Raji (cell line): Measurements from ENCODE around the gene ABHD10.

Experiments
- POLR2A ChIP-seq: IDR thresholded peaks from 2 replicates; pipeline ENCODE4 v1.6.1; 2011; ENCODE audit warnings: low read depth, low read length, control low read depth; ENCODE audit not compliant: insufficient read depth

ABHD10 gene

DNA sequence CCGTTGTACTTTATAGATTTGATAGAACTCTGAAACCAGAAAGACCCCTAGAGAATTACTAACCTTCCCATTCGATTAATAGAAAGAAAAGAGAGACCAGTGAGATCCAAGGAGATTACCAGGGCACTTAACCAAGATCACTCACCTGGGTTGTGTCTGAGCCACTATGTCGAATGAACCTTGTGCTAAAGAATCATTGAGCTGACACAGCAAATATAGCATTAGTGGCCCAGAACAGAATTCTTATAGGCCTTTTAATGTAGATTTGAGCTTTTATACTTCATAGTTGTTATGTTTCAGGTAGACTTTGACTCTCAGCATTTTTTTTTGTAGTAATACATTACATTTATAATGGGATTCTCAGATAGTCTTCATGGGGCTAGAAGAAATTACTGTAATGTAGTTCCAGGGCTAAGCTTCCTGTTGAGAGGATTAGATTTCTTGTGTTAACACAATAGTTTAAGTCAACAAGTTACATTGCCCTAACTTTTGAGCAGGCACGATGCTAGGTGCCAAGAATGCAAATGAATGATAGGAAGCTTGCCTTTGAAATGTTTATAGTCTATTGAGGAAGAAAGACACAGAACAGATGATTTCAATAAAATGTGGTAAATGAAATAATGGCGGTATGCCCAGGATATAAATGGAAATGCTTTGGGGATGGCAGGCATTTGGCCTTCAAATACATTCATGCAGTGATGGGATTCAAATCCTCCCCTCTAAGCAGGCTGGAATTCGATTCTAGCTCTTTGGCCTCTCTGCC lies 24.4 kb upstream of the ABHD10 start:
- no peak for TF ChIP-seq POLR2A

DNA sequence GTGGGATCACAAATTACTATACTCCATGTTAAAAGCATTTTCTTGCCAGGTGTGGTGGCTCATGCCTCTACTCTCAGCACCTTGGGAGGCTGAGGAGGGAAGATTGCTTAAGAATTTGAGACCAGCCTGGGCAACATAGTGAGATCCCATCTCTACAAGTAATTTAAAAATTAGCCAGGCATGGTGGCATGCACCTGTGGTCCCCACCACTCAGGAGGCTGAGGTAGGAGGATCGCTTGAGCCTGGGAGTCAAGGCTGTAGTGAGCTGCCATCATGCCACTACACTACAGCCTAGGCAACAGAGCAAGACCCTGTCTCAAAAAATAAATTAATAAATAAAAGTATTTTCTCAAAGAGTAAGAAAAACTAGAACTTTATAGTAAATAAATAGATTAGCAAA lies 22.9 kb upstream of the ABHD10 start:
- TF ChIP-seq POLR2A: no peak

DNA sequence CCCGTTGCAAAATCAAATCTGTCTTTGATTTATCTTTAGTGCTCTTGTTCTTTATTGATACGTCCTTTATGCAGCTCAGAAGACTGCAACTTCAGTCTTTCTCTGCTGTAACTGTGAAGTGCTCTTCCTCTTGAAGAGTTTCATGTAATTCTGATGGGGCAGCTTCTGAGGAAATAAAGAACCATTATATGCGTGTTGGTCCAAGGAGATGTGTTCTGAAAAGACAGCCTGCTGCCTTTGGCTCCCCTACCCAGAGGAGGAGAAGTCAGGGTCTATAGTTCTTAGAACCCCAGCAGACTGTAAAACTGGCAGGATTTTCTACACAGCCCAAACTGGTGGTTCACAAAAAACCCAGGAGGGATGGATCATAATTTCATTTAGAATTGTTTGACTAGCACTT lies 22.4 kb upstream of the ABHD10 start:
- no peak for TF ChIP-seq POLR2A

DNA sequence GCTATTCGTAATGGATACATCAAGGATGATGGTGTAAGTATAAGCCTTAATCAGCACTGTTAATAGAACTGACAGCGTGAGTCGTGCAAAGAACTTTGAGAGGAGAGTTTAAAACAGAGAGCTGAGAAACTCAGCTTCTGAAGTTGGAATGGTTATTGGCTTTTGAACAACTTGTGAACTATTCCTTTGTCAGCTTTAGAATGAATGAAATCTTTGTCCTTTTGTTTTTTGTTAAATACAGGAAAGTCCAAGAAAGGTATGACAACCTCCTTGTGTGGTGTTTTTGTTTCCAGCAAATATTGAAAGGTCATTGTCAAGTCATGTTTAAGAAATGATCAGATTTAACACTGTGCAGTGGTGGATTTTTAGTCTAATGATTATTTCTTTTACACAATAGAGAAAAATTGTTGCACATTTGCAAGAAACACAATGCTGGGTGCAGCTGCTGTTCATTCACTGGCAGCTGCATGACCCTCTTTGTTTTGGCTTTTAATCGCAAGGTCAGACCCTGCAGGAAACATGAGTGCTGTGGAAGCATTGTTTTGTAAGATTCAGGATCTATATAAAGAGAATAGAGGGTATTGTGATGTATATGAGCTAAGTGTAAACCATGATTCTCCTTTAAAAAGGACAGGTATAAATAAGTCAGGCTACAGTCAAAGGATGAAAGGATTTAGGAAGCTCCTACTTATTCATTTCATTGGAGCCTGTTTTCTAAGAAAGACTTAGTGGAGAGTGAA lies 21.7 kb upstream of the ABHD10 start:
- TF ChIP-seq POLR2A: no peak

DNA sequence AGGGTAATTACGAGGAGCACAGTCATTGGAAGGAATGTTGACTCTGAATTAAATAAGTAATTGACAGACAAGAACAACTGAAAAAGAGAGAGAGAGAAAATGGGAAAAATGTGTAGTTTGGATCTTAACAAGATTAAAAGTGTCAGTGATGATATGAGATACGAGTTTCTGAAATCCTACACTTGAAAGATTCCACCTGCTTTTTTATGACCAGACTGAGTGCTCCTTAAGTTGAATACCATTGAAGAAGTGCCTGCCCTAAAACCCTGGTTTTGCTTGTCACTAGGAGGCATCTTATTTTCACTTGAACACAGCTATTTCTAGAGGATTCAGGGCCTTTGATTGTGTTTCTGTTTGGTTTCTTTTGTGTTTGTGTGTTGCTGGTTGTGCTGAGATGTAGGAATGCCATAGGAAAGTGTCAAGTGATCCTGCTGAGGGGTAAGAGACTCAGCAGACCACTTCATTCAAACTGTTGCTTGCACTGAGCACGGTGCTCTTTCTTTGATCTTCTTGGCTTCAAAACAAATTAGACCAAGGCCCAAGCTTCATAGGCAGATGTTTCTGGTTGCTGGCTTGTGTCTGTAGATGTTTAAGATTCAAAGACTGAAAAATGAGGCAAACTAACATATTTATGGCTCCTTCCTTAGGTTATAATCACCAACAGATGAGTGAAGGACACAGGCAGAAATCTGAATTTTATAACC lies 17.2 kb upstream of the ABHD10 start:
- no peak for TF ChIP-seq POLR2A

DNA sequence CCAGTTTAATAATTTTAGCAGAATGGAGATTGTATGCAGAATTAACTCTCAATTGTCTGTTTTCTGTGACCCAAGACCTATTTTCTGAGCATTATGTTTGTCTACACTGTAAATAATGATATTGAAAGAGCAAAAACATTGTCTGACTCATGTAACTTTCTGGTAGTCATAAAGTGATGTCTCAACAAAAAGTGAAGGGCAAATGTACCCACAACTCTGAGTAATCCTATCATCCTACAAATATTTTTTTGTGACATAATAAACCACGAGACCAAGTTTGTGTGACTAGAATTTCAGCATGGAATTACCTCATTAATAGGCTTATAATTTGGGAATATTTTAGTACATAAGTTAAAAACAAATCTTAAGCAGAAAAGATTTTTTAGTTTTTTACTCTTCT lies 15.4 kb upstream of the ABHD10 start:
- no peak for TF ChIP-seq POLR2A

DNA sequence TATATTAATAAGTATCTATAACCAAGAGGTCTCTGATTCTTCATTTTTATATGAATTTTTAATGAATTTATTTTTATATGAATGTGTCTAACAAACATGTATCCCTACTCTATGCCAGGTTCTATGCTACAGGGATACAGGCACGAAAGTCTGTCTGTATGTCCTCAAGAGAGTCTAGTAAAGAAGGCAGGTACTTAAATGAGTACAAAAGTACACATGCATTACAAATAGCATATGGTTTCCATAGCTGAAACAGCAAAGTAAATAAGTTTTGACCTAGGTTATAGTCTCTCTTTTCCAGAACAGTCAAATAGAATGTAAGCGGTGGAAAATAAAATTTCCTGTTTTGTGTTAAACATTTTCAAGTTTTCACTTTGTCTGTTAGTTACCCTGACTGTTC lies 13.3 kb upstream of the ABHD10 start:
- TF ChIP-seq POLR2A: no peak

DNA sequence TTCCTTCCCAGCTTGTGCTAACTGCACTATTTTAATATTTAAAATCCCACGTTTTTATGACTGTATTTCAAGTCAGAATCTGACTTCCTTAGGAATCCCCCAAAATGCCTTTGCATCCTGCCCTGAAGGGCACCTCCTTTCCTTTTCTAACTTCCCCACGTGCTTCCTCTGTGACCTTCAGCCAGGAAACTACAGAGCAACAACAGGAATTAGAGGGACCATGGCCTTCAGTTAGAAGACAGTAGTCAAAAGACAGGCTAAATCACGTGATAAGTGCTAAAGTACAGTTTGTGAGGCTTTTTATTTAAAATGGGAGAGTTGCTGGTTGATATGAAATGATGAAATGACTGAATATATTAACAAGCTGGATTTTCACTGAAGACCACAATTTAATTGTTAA lies 11.8 kb upstream of the ABHD10 start:
- no peak for TF ChIP-seq POLR2A

DNA sequence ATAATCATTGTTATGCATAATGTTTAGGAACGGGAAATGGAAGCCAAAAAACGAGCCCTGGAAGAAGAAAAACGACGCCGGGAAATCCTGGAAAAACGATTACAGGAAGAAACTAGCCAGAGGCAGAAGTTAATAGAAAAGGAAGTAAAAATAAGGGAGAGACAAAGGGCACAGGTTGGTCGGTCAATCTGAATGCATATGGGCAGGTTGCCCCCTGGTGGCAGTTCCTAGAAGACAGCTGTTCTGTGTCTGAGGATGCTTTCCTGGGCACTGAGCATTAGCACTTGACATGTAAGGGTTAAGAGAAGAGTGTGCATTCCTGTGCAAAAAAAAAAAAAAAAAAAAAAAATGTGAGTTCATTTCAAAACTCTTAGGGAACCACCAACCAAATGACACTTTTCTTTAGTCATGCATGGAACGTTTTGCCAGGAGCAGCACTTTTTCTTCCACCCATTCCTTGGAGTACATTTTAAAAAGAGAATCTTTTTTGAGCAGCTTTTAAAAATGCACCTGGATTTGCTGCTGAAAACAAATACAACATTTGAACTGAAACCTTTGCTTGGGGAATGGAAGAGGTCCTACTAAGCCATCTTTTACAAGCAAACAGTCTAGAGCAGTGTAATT lies 11.1 kb upstream of the ABHD10 start:
- no peak for TF ChIP-seq POLR2A

DNA sequence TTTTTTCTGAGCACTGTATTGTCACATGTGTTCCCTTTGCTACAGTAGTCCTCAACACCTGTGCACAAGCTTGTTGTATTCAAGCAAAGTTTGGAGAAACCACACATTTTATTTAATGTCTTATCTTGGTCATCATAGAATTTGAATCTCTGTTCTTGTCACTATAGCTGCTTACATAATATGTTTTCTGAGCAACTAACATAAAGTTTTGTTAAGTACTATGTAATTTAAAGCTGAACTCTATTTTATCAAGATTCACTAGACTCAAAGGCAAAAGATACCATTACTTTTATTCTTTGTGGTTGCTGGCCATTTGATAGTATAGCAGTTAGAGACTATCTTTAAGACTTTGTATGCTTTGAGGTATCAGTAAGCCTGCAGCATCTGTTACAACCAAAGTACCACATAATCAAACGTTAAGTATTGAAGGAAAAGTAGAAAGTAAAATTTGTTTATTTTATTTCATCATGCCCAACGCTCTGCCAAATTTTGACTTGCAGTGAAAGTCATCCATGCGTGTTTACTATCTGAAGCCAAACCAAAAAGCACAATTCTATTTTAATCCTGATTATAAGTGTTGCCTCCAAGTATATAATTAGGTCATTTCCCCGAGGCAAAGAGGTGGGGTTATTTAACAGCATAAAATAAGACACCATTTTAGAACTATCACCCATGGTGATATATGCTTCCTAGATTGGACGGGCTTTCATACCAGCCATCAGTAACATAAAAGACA lies 10.3 kb upstream of the ABHD10 start:
- no peak for TF ChIP-seq POLR2A

DNA sequence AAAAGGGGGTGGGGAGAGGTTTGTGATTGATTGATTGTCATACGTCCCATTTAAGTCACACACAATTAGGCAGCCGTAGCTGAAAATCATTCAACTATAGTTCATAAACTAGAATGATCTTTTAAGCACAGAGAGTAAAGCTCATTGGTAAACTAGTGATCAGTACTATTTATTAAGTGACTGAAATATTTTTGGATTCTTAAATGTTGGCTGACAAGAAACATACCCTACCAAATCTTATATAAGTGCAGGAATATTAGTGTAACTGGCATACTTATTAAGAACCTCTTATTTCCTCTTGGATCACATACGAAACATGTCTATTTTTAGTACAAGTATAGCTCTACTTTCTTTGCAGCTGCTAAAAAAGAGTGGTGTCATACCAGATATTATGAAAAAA lies 8.4 kb upstream of the ABHD10 start:
- no peak for TF ChIP-seq POLR2A

DNA sequence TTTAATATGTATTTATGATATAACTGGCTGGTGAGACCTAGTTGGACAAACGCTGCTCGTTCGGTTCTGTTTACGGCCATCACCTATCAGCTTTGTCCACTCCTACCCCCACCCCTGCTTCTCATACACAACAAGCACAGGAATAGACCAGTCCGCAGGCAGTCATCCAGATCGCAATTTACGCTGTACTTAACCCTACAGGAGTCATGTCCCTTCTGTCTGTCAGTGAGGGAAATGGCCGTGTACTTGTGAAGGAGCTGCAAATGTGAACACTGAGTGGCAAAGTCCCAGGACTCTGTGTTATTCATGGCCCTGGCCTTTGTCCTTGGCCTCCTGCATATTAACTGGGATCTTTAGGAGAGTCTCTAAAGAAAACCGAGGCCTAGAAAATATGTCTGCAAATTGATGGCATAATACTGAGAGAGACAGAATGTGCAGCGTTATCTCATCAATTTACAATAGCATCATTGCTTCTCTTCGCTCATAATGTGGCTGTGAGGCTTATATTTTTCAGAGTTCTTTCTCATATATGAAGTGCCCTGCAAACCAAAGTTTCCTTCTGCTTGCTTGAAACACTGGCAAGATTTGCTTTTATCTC lies 7.2 kb upstream of the ABHD10 start:
- TF ChIP-seq POLR2A: no peak

DNA sequence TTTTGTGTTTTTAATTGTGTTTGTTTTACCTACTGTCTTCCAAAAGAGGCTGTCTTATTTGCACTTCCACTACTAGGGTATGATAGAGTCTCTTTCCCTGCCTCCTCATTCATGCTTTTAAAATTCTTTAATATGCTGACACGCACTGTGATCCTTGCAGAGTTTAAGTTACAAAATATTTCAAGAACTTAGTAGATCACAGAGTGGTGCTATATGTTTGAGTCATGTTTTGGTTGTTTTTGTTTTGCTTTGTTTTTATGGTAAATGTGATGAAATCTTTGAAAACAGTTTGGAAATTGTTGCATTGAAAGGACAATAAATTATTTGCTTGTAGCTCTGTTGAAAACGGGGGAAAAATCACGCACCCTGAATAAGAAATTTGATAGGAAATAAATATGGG lies 5.9 kb upstream of the ABHD10 start:
- TF ChIP-seq POLR2A: no peak

DNA sequence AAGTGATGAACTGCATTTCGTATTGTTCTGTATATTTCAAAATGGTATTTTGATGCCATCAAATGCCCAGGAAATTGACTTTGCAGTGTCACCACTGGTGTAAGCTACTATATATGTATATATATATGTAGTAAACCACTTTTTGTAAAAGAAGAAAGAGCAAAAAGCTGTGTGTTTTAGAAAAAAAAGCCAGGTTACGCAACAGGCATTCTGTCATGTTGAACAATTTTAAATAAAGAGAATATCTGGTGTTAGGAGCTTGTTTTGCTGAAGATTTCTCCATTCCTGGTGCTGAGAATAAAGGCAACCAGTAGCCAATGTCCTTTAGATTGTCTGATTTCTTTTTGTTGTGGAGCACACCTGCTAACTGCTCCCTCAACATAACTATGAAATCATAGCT lies 3.7 kb upstream of the ABHD10 start:
- TF ChIP-seq POLR2A: no peak
